Dedifferentiated amniotic fluid mesenchymal stem cell (primary cell): ENCODE data around the gene U2AF2.

Source experiments
- DNase-seq: peaks from one replicate; pipeline ENCODE4 v3.0.0-alpha.2; 2016; ENCODE audit errors: extremely low spot score

The U2AF2 gene

GRCh38 chr19:55690109-55690768, 35.4 kb downstream of the U2AF2 start:
- DNase-seq: no peak

- DNase-seq: no peak
Measured at GRCh38 chr19:55690769-55691545, 36.1 kb downstream of the U2AF2 start.

- DNase-seq: no peak
Measured at GRCh38 chr19:55691561-55692481, 37.0 kb downstream of the U2AF2 start.

- no peak for DNase-seq
Measured at GRCh38 chr19:55692681-55693081, 37.8 kb downstream of the U2AF2 start.

GRCh38 chr19:55693336-55693974, 38.6 kb downstream of the U2AF2 start:
- DNase-seq: no peak

- no peak for DNase-seq
Measured at GRCh38 chr19:55694241-55694655, 39.4 kb downstream of the U2AF2 start.

- no peak for DNase-seq
Measured at GRCh38 chr19:55694656-55695491, 40.0 kb downstream of the U2AF2 start.

GRCh38 chr19:55695511-55696290, 40.9 kb downstream of the U2AF2 start:
- DNase-seq: no peak

GRCh38 chr19:55696301-55697068, 41.6 kb downstream of the U2AF2 start:
- no peak for DNase-seq

- DNase-seq: no peak
Measured at GRCh38 chr19:55697069-55697440, 42.2 kb downstream of the U2AF2 start.

- DNase-seq: no peak
Measured at GRCh38 chr19:55697698-55698097, 42.9 kb downstream of the U2AF2 start.

GRCh38 chr19:55698256-55698655, 43.4 kb downstream of the U2AF2 start:
- DNase-seq: no peak

GRCh38 chr19:55699221-55699620, 44.4 kb downstream of the U2AF2 start:
- no peak for DNase-seq

GRCh38 chr19:55700813-55701212, 46.0 kb downstream of the U2AF2 start:
- DNase-seq: no peak

- no peak for DNase-seq
Measured at GRCh38 chr19:55702131-55702627, 47.3 kb downstream of the U2AF2 start.

- no peak for DNase-seq
Measured at GRCh38 chr19:55703790-55704215, 49.0 kb downstream of the U2AF2 start.

GRCh38 chr19:55704494-55705245, 49.8 kb downstream of the U2AF2 start:
- DNase-seq: no peak

- DNase-seq: no peak
Measured at GRCh38 chr19:55705972-55706371, 51.1 kb downstream of the U2AF2 start.
